GM12878 (cell line): ENCODE results near the gene PDCD1LG2. TPM values are rescaled to one million over a fixed set of nuclear protein-coding genes. Genes with fewer than 3 reads are reported as not detected.
"Not testable (repeated sequence)": the region's sequence is repeated elsewhere in the genome, so short reads cannot be mapped to it uniquely, and the experiment has no call there.

Source experiments
- ATAC-seq: fragments of 200-7000 bp; cut with Tn5 transposase; 3 replicates; pipeline ENCODE4 v1.9.1; 2020; ENCODE audit warnings: mild to moderate bottlenecking, moderate library complexity
- BruUV-seq: library from RNA; stranded (reverse); fragments of 400-500 nt; replicated peaks from 2 replicates; lab custom pipeline; 2021; lab: Mats Ljungman, UMichigan
- CTCF ChIA-PET: fragments of 300-600 bp; sonication (Branson Sonifier 250); formaldehyde crosslinking; extraction: SDS; loops from one replicate; lab custom pipeline; 2021; ENCODE audit warnings: inconsistent platforms; lab: Yijun Ruan, JAX
- POLR2A ChIA-PET: fragments of 350-600 bp; formaldehyde crosslinking; extraction: SDS; loops from one replicate; lab custom pipeline; 2021; ENCODE audit warnings: inconsistent platforms; lab: Charles Lee
- RAD21 ChIA-PET: fragments of 300-600 bp; sonication (Branson Sonifier 250); formaldehyde crosslinking; loops from one replicate; lab custom pipeline; 2023; ENCODE audit warnings: antibody characterized with exemption; ENCODE audit not compliant: unreplicated experiment; lab: Charles Lee
- SMC1A ChIA-PET: fragments of 300-600 bp; sonication (Branson Sonifier 250); formaldehyde crosslinking; loops from one replicate; lab custom pipeline; 2023; ENCODE audit not compliant: unreplicated experiment, uncharacterized antibody; lab: Charles Lee
- DNase-seq: peaks from one replicate; pipeline ENCODE4 v3.0.0-alpha.2; 2011; ENCODE audit warnings: low read depth, low spot score
- FAIRE-seq: peaks from 3 replicates; lab custom pipeline; 2011; peaks lifted over from hg19 to GRCh38; lab: Jason Lieb, UNC
- H2AFZ ChIP-seq: 2 replicates; pipeline ENCODE4 v1.6.0; 2011; ENCODE audit warnings: low read depth, low read length, control low read depth; ENCODE audit not compliant: control insufficient read depth
- H3K27ac ChIP-seq: 2 replicates; pipeline ENCODE4 v1.5.1; 2011; ENCODE audit warnings: control low read depth; ENCODE audit not compliant: control insufficient read depth, insufficient read depth
- H3K27me3 ChIP-seq, 2 experiments: replicated peaks in 1 of 2; 2 replicates each; pipeline versions ENCODE4 v1.6.0 to v1.6.1; 2011; ENCODE audit warnings: low read length in 1 of 2; ENCODE audit not compliant: control insufficient read depth in 2 of 2, insufficient read depth in 2 of 2
- H3K36me3 ChIP-seq, 2 experiments: 2 replicates each; pipeline ENCODE4 v1.5.1; 2011; ENCODE audit warnings: low read length in 1 of 2; ENCODE audit not compliant: control insufficient read depth in 2 of 2, insufficient read depth in 2 of 2
- H3K4me1 ChIP-seq: 2 replicates; pipeline ENCODE4 v1.6.1; 2011; ENCODE audit warnings: mild to moderate bottlenecking, low read length, moderate library complexity, mixed read lengths; ENCODE audit not compliant: control insufficient read depth, insufficient read depth
- H3K4me2 ChIP-seq: 2 replicates; pipeline ENCODE4 v1.6.0; 2011; ENCODE audit warnings: control low read depth; ENCODE audit not compliant: control insufficient read depth, insufficient read depth
- H3K4me3 ChIP-seq: fragments of 200-600 bp; sonication (generic); 2 replicates; pipeline ENCODE4 v1.5.1; 2016
- H3K79me2 ChIP-seq: 2 replicates; pipeline ENCODE4 v1.6.0; 2011; ENCODE audit warnings: low read length; ENCODE audit not compliant: control insufficient read depth, insufficient read depth
- H3K9ac ChIP-seq: 2 replicates; pipeline ENCODE4 v1.8.0; 2011; ENCODE audit warnings: low read length, control low read depth, mixed read lengths; ENCODE audit not compliant: control insufficient read depth, insufficient read depth
- H3K9me3 ChIP-seq: replicated peaks from 3 replicates; pipeline ENCODE4 v1.5.1; 2011; ENCODE audit warnings: mild to moderate bottlenecking, low read length; ENCODE audit not compliant: control insufficient read depth, insufficient read depth
- H4K20me1 ChIP-seq: 2 replicates; pipeline ENCODE4 v1.6.0; 2011; ENCODE audit not compliant: control insufficient read depth, insufficient read depth
- ATF3 ChIP-seq: IDR thresholded peaks from 2 replicates; pipeline ENCODE4 v1.6.1; 2011; ENCODE audit warnings: low read depth, mild to moderate bottlenecking, low read length, moderate library complexity, borderline replicate concordance; ENCODE audit errors: extremely low read depth
- BHLHE40 ChIP-seq, 2 experiments: fragments of 450-650 bp in 1 of 2; IDR thresholded peaks; 2 replicates each; pipeline ENCODE4 v1.6.1; 2011 to 2017; ENCODE audit warnings: low read depth in 2 of 2, borderline replicate concordance in 1 of 2, improper control_type of control experiment in 1 of 2, low read length in 1 of 2, mild to moderate bottlenecking in 1 of 2
- CREB1 ChIP-seq: IDR thresholded peaks from 2 replicates; pipeline ENCODE4 v1.6.1; 2012; ENCODE audit warnings: low read depth, mild to moderate bottlenecking, inconsistent platforms
- CREM ChIP-seq: IDR thresholded peaks from 2 replicates; pipeline ENCODE4 v1.6.1; 2014; ENCODE audit warnings: antibody characterized with exemption, low read depth
- DPF2 ChIP-seq: fragments of 450-650 bp; IDR thresholded peaks from 2 replicates; pipeline ENCODE4 v1.6.1; 2017; ENCODE audit warnings: mild to moderate bottlenecking
- HDGF ChIP-seq: fragments of 450-650 bp; IDR thresholded peaks from 2 replicates; pipeline ENCODE4 v1.6.1; 2016; ENCODE audit warnings: antibody characterized with exemption
- JUNB ChIP-seq: IDR thresholded peaks from 2 replicates; pipeline ENCODE4 v1.6.1; 2016; ENCODE audit warnings: antibody characterized with exemption, mild to moderate bottlenecking
- MAX ChIP-seq: IDR thresholded peaks from 2 replicates; pipeline ENCODE4 v1.6.1; 2012; ENCODE audit warnings: low read depth, low read length, improper control_type of control experiment
- ZNF217 ChIP-seq: fragments of 450-650 bp; IDR thresholded peaks from 2 replicates; pipeline ENCODE4 v1.6.1; 2017; ENCODE audit warnings: antibody characterized with exemption, mild to moderate bottlenecking
- WGBS: methylation state at CpG from one replicate; pipeline ENCODE4 v1.1.6; 2016; ENCODE audit warnings: low lambda C conversion rate; ENCODE audit not compliant: insufficient replicate concordance, insufficient coverage; ENCODE audit errors: missing lambda C conversion rate; 5-methylcytosine and 5-hydroxymethylcytosine counted together
- in situ Hi-C: fragments of 300-500 bp; cut with MboI; formaldehyde crosslinking; loops from 9 replicates; pipeline ENCODE4 v1.14.3; 2018; ENCODE audit warnings: mixed read lengths
- intact Hi-C: fragments of 100-400 bp; cut with micrococcal nuclease; formaldehyde crosslinking; loops from one replicate; pipeline ENCODE4 v1.14.2; 2022; ENCODE audit not compliant: unreplicated experiment
- polyA plus RNA-seq, 11 experiments: library from polyadenylated mRNA; depleted of rRNA in 4 of 11; unstranded in 6 of 11; stranded (reverse) in 5 of 11; fragments of >200 nt; fragmentation: Nextera tagmentation in 4 of 11; fragmentation: Illumina TruSeq in 1 of 11; extraction: Ambion mirVana in 4 of 11; extraction: Trizol in 1 of 11; gene quantifications; 1 replicate in 1 of 11; 2 replicates in 10 of 11; pipeline versions ENCODE4 v1.2.1 to v1.2.3, GENCODE V29; 2011 to 2016; ENCODE audit warnings: inconsistent platforms in 2 of 11, missing spikeins in 2 of 11, low read depth in 1 of 11
- total RNA-seq, 4 experiments: library from RNA; depleted of rRNA in 3 of 4; stranded (reverse); fragments of >200 nt in 3 of 4; fragmentation: Illumina TruSeq in 1 of 4; extraction: Trizol in 1 of 4; gene quantifications; 2 replicates each; pipeline versions ENCODE4 v1.2.1 to v1.2.3, GENCODE V29; 2013 to 2021
- TF ChIP-seq, protein P1 (sequence below): fragments of 450-650 bp; IDR thresholded peaks from 2 replicates; pipeline ENCODE4 v1.6.1; 2017; ENCODE audit warnings: mild to moderate bottlenecking, moderate library complexity

PDCD1LG2 gene
- total and polyA plus RNA-seq, 10 of the 15 experiments (the other 5 are each of a cell fraction or from before 2014, with no cell fraction given) = 1.5 to 37.3 (median 3.0) TPM

- TF ChIP-seq ZNF217 = 0 out of 2 replicates have a peak, but pooled peaks have one; percentile 74
- TF ChIP-seq HDGF = peak; percentile 26; the same call in 1 of the 2 replicates
- TF ChIP-seq, all 136 proteins: peak for 2; not testable (repeated sequence) for 134
- DNase-seq, H3K9ac ChIP-seq, in situ Hi-C loops, FAIRE-seq, H3K27me3 ChIP-seq, H2AFZ ChIP-seq, H3K79me2 ChIP-seq, BruUV-seq, H4K20me1 ChIP-seq, ATAC-seq, H3K9me3 ChIP-seq, H3K4me3 ChIP-seq, H3K4me2 ChIP-seq, H3K36me3 ChIP-seq: not testable (repeated sequence)
- SMC1A ChIA-PET = interaction anchor here (1.0 to 9.3 kb wide), 16 partner anchors 8 to 132 kb away, joined by 3 to 389 read pairs (median 16); partner anchors contain the start of genes CD274 and PDCD1LG2
- CTCF ChIA-PET = interaction anchor here (1.0 to 9.1 kb wide), 5 partner anchors 11 to 133 kb away, joined by 3 to 172 read pairs (median 13); partner anchors contain the start of genes CD274 and PDCD1LG2
- intact Hi-C loops = loop anchor here (2.0 kb wide), 2 partner anchors 15 to 69 kb away; no protein-coding TSS in a partner anchor
- POLR2A ChIA-PET = interaction anchor here (0.6 to 8.8 kb wide), 17 partner anchors 8 to 885 kb away, joined by 3 to 66 read pairs (median 7); partner anchors contain the start of genes CD274, PDCD1LG2 and PLGRKT
- Histone ChIP-seq H3K4me1 (peaks cover 44% of the 10 kb centered on the region), H3K27ac (peak overlapping the region; percentile 89)
- WGBS = 98% methylated on average over 2 of the region's 2 CpGs
- RAD21 ChIA-PET = interaction anchor here (1.9 to 3.6 kb wide), 12 partner anchors 13 to 143 kb away, joined by 6 to 164 read pairs (median 36); partner anchors contain the start of genes CD274, PDCD1LG2 and PLGRKT
These were observed 71.4 kb downstream of the PDCD1LG2 start for GRCh38 chr9:5581706-5582105.

- H3K4me3 ChIP-seq = no peak overlapping the region
- in situ Hi-C loops = no loop called here
- RAD21 ChIA-PET = interaction anchor here (0.6 to 3.6 kb wide), 36 partner anchors 9 to 1162 kb away, joined by 3 to 164 read pairs (median 8); partner anchors contain the start of genes CD274, PDCD1LG2, PLGRKT and RIC1
- H3K4me1 ChIP-seq = peaks cover 53% of the 10 kb centered on the region
- H3K27me3 ChIP-seq = no peaks in the 10 kb centered on the region
- no peaks in the 10 kb centered on the region; the same call in none of the 2 replicates for H3K79me2 ChIP-seq
- POLR2A ChIA-PET = interaction anchor here (0.8 to 8.8 kb wide), 29 partner anchors 9 to 268 kb away, joined by 3 to 66 read pairs (median 7); partner anchors contain the start of genes CD274, PDCD1LG2 and PLGRKT
- CTCF ChIA-PET = interaction anchor here (0.7 to 9.1 kb wide), 25 partner anchors 8 to 594 kb away, joined by 3 to 172 read pairs (median 8); partner anchors contain the start of genes CD274, PDCD1LG2 and PLGRKT
- peak overlapping the region; percentile 89 for H3K27ac ChIP-seq
- peak overlapping the region; percentile 46 for H3K9ac ChIP-seq
- SMC1A ChIA-PET = interaction anchor here (0.6 to 10.6 kb wide), 32 partner anchors 8 to 820 kb away, joined by 3 to 389 read pairs (median 10); partner anchors contain the start of genes CD274, PDCD1LG2, PLGRKT and RIC1
- WGBS = 0% methylated on average over 2 of the region's 2 CpGs
- H3K36me3 ChIP-seq = no peaks in the 10 kb centered on the region
- DNase-seq (peak; percentile 91), FAIRE-seq (no peak), ATAC-seq (peak; percentile 73)
- peak overlapping the region; percentile 17; the same call in 1 of the 2 replicates for H3K4me2 ChIP-seq
- peaks cover 6% of the 10 kb centered on the region for H3K9me3 ChIP-seq
- peak overlapping the region; percentile 20; the same call in 1 of the 2 replicates for H2AFZ ChIP-seq
- no TSS peak for BruUV-seq
- intact Hi-C loops = loop anchor here (1.0 to 2.0 kb wide), 4 partner anchors 16 to 132 kb away; no protein-coding TSS in a partner anchor
- H4K20me1 ChIP-seq = no peaks in the 10 kb centered on the region
- TF ChIP-seq JUNB = no peak
- peak; percentile 35 for TF ChIP-seq CREM
- TF ChIP-seq MAX = peak; percentile 56; the same call in 1 of the 2 replicates
- no peak for TF ChIP-seq DPF2
- TF ChIP-seq, protein P1, sequence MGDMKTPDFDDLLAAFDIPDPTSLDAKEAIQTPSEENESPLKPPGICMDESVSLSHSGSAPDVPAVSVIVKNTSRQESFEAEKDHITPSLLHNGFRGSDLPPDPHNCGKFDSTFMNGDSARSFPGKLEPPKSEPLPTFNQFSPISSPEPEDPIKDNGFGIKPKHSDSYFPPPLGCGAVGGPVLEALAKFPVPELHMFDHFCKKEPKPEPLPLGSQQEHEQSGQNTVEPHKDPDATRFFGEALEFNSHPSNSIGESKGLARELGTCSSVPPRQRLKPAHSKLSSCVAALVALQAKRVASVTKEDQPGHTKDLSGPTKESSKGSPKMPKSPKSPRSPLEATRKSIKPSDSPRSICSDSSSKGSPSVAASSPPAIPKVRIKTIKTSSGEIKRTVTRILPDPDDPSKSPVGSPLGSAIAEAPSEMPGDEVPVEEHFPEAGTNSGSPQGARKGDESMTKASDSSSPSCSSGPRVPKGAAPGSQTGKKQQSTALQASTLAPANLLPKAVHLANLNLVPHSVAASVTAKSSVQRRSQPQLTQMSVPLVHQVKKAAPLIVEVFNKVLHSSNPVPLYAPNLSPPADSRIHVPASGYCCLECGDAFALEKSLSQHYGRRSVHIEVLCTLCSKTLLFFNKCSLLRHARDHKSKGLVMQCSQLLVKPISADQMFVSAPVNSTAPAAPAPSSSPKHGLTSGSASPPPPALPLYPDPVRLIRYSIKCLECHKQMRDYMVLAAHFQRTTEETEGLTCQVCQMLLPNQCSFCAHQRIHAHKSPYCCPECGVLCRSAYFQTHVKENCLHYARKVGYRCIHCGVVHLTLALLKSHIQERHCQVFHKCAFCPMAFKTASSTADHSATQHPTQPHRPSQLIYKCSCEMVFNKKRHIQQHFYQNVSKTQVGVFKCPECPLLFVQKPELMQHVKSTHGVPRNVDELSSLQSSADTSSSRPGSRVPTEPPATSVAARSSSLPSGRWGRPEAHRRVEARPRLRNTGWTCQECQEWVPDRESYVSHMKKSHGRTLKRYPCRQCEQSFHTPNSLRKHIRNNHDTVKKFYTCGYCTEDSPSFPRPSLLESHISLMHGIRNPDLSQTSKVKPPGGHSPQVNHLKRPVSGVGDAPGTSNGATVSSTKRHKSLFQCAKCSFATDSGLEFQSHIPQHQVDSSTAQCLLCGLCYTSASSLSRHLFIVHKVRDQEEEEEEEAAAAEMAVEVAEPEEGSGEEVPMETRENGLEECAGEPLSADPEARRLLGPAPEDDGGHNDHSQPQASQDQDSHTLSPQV = peak; percentile 69
- peak; percentile 29 to 58; a peak in 1 of 4 replicates for TF ChIP-seq BHLHE40 (IDR thresholded peaks at IDR 0.05; ENCODE audit: borderline replicate concordance in 1 of 2, low read depth in 2 of 2, low read length in 1 of 2)
- TF ChIP-seq ATF3 = no peak
- peak; percentile 64; the same call in 1 of the 2 replicates for TF ChIP-seq CREB1
These were observed 72.5 kb downstream of the PDCD1LG2 start for GRCh38 chr9:5582835-5583195.
